HCT116 (cell line): ENCODE results near the gene PFKFB2. TPM values are rescaled to one million over a fixed set of nuclear protein-coding genes. Genes with fewer than 3 reads are reported as not detected.

Source experiments
- ATAC-seq: fragments of 200-7000 bp; cut with Tn5 transposase; 2 replicates; pipeline ENCODE4 v1.9.1; 2020; ENCODE audit warnings: mild to moderate bottlenecking, moderate library complexity
- BruUV-seq: library from RNA; stranded (reverse); fragments of 400-500 nt; replicated peaks from 2 replicates; lab custom pipeline; 2021; lab: Mats Ljungman, UMichigan
- CTCF ChIA-PET: fragments of 300-600 bp; sonication (Branson Sonifier 250); formaldehyde crosslinking; loops from one replicate; lab custom pipeline; 2021; ENCODE audit warnings: antibody characterized with exemption; lab: Charles Lee
- POLR2A ChIA-PET: fragments of 300-600, 350-600 bp; sonication (Branson Sonifier 250); formaldehyde crosslinking; loops from one replicate; lab custom pipeline; 2021; ENCODE audit warnings: antibody characterized with exemption; lab: Charles Lee
- RAD21 ChIA-PET, 2 experiments: fragments of 300-600 bp; sonication (Branson Sonifier 250); formaldehyde crosslinking; loops; one replicate each; lab custom pipeline; 2023; ENCODE audit warnings: low total read pairs in 2 of 2; ENCODE audit not compliant: uncharacterized antibody in 2 of 2, unreplicated experiment in 2 of 2, low non-redundant PET in 1 of 2; lab: Charles Lee
- DNase-seq: peaks from one replicate; pipeline ENCODE4 v3.0.0-alpha.2; 2010; ENCODE audit warnings: low read depth, low spot score
- H2AFZ ChIP-seq: fragments of 200-600 bp; shearing (Covaris generic), sonication (generic); 2 replicates; pipeline ENCODE4 v1.6.1; 2017; ENCODE audit warnings: low read depth, mixed run types, mixed read lengths, antibody characterized with exemption, low read length; ENCODE audit not compliant: poor library complexity, severe bottlenecking
- H3K27ac ChIP-seq: 2 replicates; pipeline ENCODE4 v1.5.1; 2012; ENCODE audit warnings: low read depth, low read length
- H3K27me3 ChIP-seq: fragments of 200-600 bp; sonication (generic); 2 replicates; pipeline ENCODE4 v1.6.1; 2016; ENCODE audit warnings: mixed run types, low read length, mixed read lengths; ENCODE audit not compliant: insufficient read depth
- H3K36me3 ChIP-seq, 2 experiments: fragments of 200-500 bp in 1 of 2; fragments of 200-600 bp in 1 of 2; sonication (Bioruptor generic) in 1 of 2; sonication (generic) in 1 of 2; 2 replicates each; pipeline versions ENCODE4 v1.5.1 to v1.6.1; 2014 to 2016; ENCODE audit warnings: low read length in 2 of 2, inconsistent platforms in 1 of 2, mixed read lengths in 1 of 2, mixed run types in 1 of 2; ENCODE audit not compliant: insufficient read depth in 2 of 2, control insufficient read depth in 1 of 2
- H3K4me1 ChIP-seq, 2 experiments: fragments of 200-600 bp in 1 of 2; sonication (generic) in 1 of 2; 2 replicates each; pipeline versions ENCODE4 v1.5.1 to v1.6.1; 2012 to 2017; ENCODE audit warnings: low read length in 2 of 2, inconsistent platforms in 1 of 2, mild to moderate bottlenecking in 1 of 2, mixed read lengths in 1 of 2, mixed run types in 1 of 2, moderate library complexity in 1 of 2; ENCODE audit not compliant: insufficient read depth in 2 of 2, control insufficient read depth in 1 of 2
- H3K4me2 ChIP-seq: fragments of 200-600 bp; sonication (generic); 2 replicates; pipeline ENCODE4 v1.6.1; 2017; ENCODE audit warnings: mixed run types, low read length, mixed read lengths
- H3K4me3 ChIP-seq, 2 experiments: fragments of 200-600 bp in 1 of 2; sonication (generic) in 1 of 2; replicated peaks in 1 of 2; 2 replicates each; pipeline ENCODE4 v1.5.1; 2011 to 2016; ENCODE audit warnings: low read length in 2 of 2, control low read depth in 1 of 2, low read depth in 1 of 2, mild to moderate bottlenecking in 1 of 2, mixed read lengths in 1 of 2, mixed run types in 1 of 2
- H3K79me2 ChIP-seq: fragments of 200-600 bp; sonication (generic); 2 replicates; pipeline ENCODE4 v1.6.1; 2017; ENCODE audit warnings: mild to moderate bottlenecking, mixed run types, low read length, moderate library complexity, mixed read lengths; ENCODE audit not compliant: insufficient read depth
- H3K9ac ChIP-seq: fragments of 200-600 bp; sonication (generic); 2 replicates; pipeline ENCODE4 v1.6.1; 2016; ENCODE audit warnings: low read length, mixed read lengths
- H3K9me2 ChIP-seq: fragments of 200-600 bp; sonication (generic), shearing (Covaris generic); 2 replicates; pipeline ENCODE4 v1.6.1; 2017; ENCODE audit warnings: mixed run types, mild to moderate bottlenecking, moderate library complexity; ENCODE audit not compliant: insufficient read depth
- H3K9me3 ChIP-seq, 2 experiments: fragments of 200-500 bp in 1 of 2; fragments of 200-600 bp in 1 of 2; sonication (Bioruptor generic) in 1 of 2; sonication (generic) in 1 of 2; 2 replicates each; pipeline ENCODE4 v1.6.1; 2014 to 2017; ENCODE audit warnings: low read length in 2 of 2, mixed read lengths in 2 of 2, inconsistent platforms in 1 of 2, low read depth in 1 of 2, mild to moderate bottlenecking in 1 of 2, mixed run types in 1 of 2, moderate library complexity in 1 of 2; ENCODE audit not compliant: control insufficient read depth in 1 of 2, insufficient read depth in 1 of 2
- H4K20me1 ChIP-seq: fragments of 200-600 bp; sonication (generic), shearing (Covaris generic); 2 replicates; pipeline ENCODE4 v1.6.1; 2017; ENCODE audit warnings: mixed run types, mild to moderate bottlenecking, moderate library complexity; ENCODE audit not compliant: insufficient read depth
- CEBPB ChIP-seq: IDR thresholded peaks from 2 replicates; pipeline ENCODE4 v1.6.1; 2012; ENCODE audit warnings: low read depth
- EGR1 ChIP-seq: IDR thresholded peaks from 2 replicates; pipeline ENCODE4 v1.6.1; 2012; ENCODE audit warnings: low read depth
- ELF1 ChIP-seq: IDR thresholded peaks from 2 replicates; pipeline ENCODE4 v1.6.1; 2012; ENCODE audit warnings: low read depth, borderline replicate concordance
- EZH2 ChIP-seq: fragments of 200-600 bp; sonication (generic); IDR thresholded peaks from 2 replicates; pipeline ENCODE4 v1.6.1; 2017; ENCODE audit warnings: antibody characterized with exemption, mixed run types
- EZH2phosphoT487 ChIP-seq: fragments of 200-600 bp; IDR thresholded peaks from 2 replicates; pipeline ENCODE4 v1.6.1; 2018; ENCODE audit warnings: antibody characterized with exemption, borderline replicate concordance
- FOSL1 ChIP-seq: IDR thresholded peaks from 2 replicates; pipeline ENCODE4 v1.6.1; 2012; ENCODE audit warnings: low read depth
- JUND ChIP-seq: IDR thresholded peaks from 2 replicates; pipeline ENCODE4 v1.6.1; 2012
- POLR2AphosphoS5 ChIP-seq: IDR thresholded peaks from 2 replicates; pipeline ENCODE4 v1.6.1; 2011; ENCODE audit warnings: mild to moderate bottlenecking, low read depth, low read length, moderate library complexity
- RAD21 ChIP-seq: IDR thresholded peaks from 2 replicates; pipeline ENCODE4 v1.6.1; 2012; ENCODE audit warnings: low read depth, mild to moderate bottlenecking
- SP1 ChIP-seq: IDR thresholded peaks from 2 replicates; pipeline ENCODE4 v1.6.1; 2012; ENCODE audit warnings: low read depth
- SRF ChIP-seq: IDR thresholded peaks from 2 replicates; pipeline ENCODE4 v1.6.1; 2012; ENCODE audit warnings: low read depth
- YY1 ChIP-seq: IDR thresholded peaks from 2 replicates; pipeline ENCODE4 v1.6.1; 2011; ENCODE audit warnings: low read length, low read depth, moderate library complexity, mild to moderate bottlenecking; ENCODE audit not compliant: insufficient replicate concordance; ENCODE audit errors: extremely low read depth
- ZBTB33 ChIP-seq: IDR thresholded peaks from 2 replicates; pipeline ENCODE4 v1.6.1; 2011; ENCODE audit warnings: mild to moderate bottlenecking, low read length, moderate library complexity; ENCODE audit not compliant: insufficient replicate concordance; ENCODE audit errors: extremely low read depth
- ZFX ChIP-seq: fragments of 450-650 bp; IDR thresholded peaks from 2 replicates; pipeline ENCODE4 v1.6.1; 2017
- ZNF274 ChIP-seq: fragments of 200-500 bp; sonication (Bioruptor generic); IDR thresholded peaks from 2 replicates; pipeline ENCODE4 v1.6.1; 2014; ENCODE audit warnings: mild to moderate bottlenecking, low read depth, low read length, inconsistent platforms
- intact Hi-C: fragments of 100-400 bp; cut with micrococcal nuclease; formaldehyde crosslinking; loops from 2 replicates; pipeline ENCODE4 v1.10.0; 2022
- total RNA-seq: library from RNA; stranded (reverse); gene quantifications from one replicate; pipeline ENCODE4 v1.2.1, GENCODE V29; 2021; ENCODE audit not compliant: unreplicated experiment
- TF ChIP-seq, protein P1 (sequence below), 3 experiments: fragments of 200-600 bp in 1 of 3; sonication (generic) in 1 of 3; IDR thresholded peaks in 2 of 3; conservative IDR thresholded peaks in 1 of 3; 2 replicates each; pipeline ENCODE4 v1.5.1; 2012 to 2017; ENCODE audit warnings: low read depth in 2 of 3, low read length in 2 of 3, antibody characterized with exemption in 1 of 3, borderline replicate concordance in 1 of 3, control low read depth in 1 of 3, mild to moderate bottlenecking in 1 of 3, mixed read lengths in 1 of 3, mixed run types in 1 of 3, moderate library complexity in 1 of 3; ENCODE audit not compliant: insufficient read depth in 1 of 3
- TF ChIP-seq, protein P2 (sequence below): IDR thresholded peaks from 2 replicates; pipeline ENCODE4 v1.6.1; 2012
- TF ChIP-seq, protein P3 (sequence below): IDR thresholded peaks from 2 replicates; pipeline ENCODE4 v1.6.1; 2012; ENCODE audit warnings: low read depth

The PFKFB2 gene
- total RNA-seq, 1 experiment from 2014 or later = 13.9 TPM

DNA sequence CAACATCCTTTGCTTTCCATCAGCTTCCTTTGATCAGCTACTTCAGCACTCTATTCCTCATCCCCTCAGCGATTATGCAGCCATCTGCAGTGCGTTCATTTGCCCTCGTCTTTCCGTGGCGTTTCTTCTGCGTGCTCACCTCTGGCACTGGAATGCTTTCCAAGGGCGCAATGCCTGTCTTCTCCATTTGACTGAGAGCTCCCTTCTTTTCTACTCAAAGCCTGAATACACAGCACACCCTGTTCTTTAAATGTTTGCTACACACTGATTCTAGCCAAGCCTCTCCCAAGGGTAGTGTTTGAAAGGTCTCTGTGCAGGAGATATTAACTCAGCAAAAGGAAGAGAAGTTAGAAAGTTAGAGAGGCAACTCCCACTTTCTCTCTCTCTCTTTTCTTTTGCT lies 43.1 kb upstream of the PFKFB2 start:
- CTCF ChIA-PET = no interaction called here
- POLR2A ChIA-PET = no interaction called here

More for the DNA sequence above, 43.1 kb upstream of the PFKFB2 start:
- H3K36me3 ChIP-seq = no peaks in the 10 kb centered on the region
- no peaks in the 10 kb centered on the region for H4K20me1 ChIP-seq
- H3K27ac ChIP-seq = no peak overlapping the region
- no peaks in the 10 kb centered on the region for H3K79me2 ChIP-seq
- H3K9me3 ChIP-seq = no peaks in the 10 kb centered on the region; a peak in 1 of 4 replicates
- H3K4me3 ChIP-seq = no peak overlapping the region
- DNase-seq (no peak), ATAC-seq (no peak)
- H3K27me3 ChIP-seq = no peaks in the 10 kb centered on the region
- intact Hi-C loops = no loop called here
- H3K9ac ChIP-seq = no peak overlapping the region
- H3K4me1 ChIP-seq = peaks cover 16 to 57% of the 10 kb centered on the region in 2 experiments
- no peak overlapping the region for H3K4me2 ChIP-seq
- TF ChIP-seq ZNF274 = no peak
- no peak for TF ChIP-seq FOSL1
- no peak for TF ChIP-seq JUND
- no peak for TF ChIP-seq ZFX
- no peak for TF ChIP-seq EGR1
- no peak for TF ChIP-seq SRF
- no peak for TF ChIP-seq EZH2phosphoT487
- TF ChIP-seq, protein P1, sequence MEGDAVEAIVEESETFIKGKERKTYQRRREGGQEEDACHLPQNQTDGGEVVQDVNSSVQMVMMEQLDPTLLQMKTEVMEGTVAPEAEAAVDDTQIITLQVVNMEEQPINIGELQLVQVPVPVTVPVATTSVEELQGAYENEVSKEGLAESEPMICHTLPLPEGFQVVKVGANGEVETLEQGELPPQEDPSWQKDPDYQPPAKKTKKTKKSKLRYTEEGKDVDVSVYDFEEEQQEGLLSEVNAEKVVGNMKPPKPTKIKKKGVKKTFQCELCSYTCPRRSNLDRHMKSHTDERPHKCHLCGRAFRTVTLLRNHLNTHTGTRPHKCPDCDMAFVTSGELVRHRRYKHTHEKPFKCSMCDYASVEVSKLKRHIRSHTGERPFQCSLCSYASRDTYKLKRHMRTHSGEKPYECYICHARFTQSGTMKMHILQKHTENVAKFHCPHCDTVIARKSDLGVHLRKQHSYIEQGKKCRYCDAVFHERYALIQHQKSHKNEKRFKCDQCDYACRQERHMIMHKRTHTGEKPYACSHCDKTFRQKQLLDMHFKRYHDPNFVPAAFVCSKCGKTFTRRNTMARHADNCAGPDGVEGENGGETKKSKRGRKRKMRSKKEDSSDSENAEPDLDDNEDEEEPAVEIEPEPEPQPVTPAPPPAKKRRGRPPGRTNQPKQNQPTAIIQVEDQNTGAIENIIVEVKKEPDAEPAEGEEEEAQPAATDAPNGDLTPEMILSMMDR (IDR thresholded peaks at IDR 0.05 in 2 of 3, conservative IDR thresholded peaks at IDR 0.05 in 1 of 3; ENCODE audit: borderline replicate concordance in 1 of 3, insufficient read depth in 1 of 3, low read depth in 2 of 3, low read length in 2 of 3) = no peak
- TF ChIP-seq ZBTB33 = no peak
- no peak for TF ChIP-seq ELF1
- TF ChIP-seq SP1 = no peak
- TF ChIP-seq, protein P2, sequence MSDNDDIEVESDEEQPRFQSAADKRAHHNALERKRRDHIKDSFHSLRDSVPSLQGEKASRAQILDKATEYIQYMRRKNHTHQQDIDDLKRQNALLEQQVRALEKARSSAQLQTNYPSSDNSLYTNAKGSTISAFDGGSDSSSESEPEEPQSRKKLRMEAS = no peak
- no peak for TF ChIP-seq POLR2AphosphoS5
- TF ChIP-seq CEBPB = no peak
- no peak for TF ChIP-seq RAD21
- no peak for TF ChIP-seq EZH2
- TF ChIP-seq, protein P3, sequence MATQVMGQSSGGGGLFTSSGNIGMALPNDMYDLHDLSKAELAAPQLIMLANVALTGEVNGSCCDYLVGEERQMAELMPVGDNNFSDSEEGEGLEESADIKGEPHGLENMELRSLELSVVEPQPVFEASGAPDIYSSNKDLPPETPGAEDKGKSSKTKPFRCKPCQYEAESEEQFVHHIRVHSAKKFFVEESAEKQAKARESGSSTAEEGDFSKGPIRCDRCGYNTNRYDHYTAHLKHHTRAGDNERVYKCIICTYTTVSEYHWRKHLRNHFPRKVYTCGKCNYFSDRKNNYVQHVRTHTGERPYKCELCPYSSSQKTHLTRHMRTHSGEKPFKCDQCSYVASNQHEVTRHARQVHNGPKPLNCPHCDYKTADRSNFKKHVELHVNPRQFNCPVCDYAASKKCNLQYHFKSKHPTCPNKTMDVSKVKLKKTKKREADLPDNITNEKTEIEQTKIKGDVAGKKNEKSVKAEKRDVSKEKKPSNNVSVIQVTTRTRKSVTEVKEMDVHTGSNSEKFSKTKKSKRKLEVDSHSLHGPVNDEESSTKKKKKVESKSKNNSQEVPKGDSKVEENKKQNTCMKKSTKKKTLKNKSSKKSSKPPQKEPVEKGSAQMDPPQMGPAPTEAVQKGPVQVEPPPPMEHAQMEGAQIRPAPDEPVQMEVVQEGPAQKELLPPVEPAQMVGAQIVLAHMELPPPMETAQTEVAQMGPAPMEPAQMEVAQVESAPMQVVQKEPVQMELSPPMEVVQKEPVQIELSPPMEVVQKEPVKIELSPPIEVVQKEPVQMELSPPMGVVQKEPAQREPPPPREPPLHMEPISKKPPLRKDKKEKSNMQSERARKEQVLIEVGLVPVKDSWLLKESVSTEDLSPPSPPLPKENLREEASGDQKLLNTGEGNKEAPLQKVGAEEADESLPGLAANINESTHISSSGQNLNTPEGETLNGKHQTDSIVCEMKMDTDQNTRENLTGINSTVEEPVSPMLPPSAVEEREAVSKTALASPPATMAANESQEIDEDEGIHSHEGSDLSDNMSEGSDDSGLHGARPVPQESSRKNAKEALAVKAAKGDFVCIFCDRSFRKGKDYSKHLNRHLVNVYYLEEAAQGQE = no peak
- no peak for TF ChIP-seq YY1
- no TSS peak for BruUV-seq
- RAD21 ChIA-PET = no interaction called here
- H3K9me2 ChIP-seq = no peaks in the 10 kb centered on the region
- H2AFZ ChIP-seq = no peak overlapping the region
